A673 (cell line): ENCODE data around the gene PLA2G15. TPM values are rescaled to one million over a fixed set of nuclear protein-coding genes. Genes with fewer than 3 reads are reported as not detected.

Experiments
- BruUV-seq: library from RNA; stranded (reverse); fragments of 400-500 nt; replicated peaks from 2 replicates; lab custom pipeline; 2021; lab: Mats Ljungman, UMichigan
- CTCF ChIA-PET: fragments of 300-600 bp; sonication (Branson Sonifier 250); formaldehyde crosslinking; loops from one replicate; lab custom pipeline; 2022; ENCODE audit warnings: antibody characterized with exemption; lab: Charles Lee
- POLR2A ChIA-PET: fragments of 300-600 bp; sonication (Branson Sonifier 250); formaldehyde crosslinking; loops from one replicate; lab custom pipeline; 2022; ENCODE audit warnings: antibody characterized with exemption; ENCODE audit not compliant: low non-redundant PET; lab: Charles Lee
- DNase-seq: peaks from one replicate; pipeline ENCODE4 v3.0.0-alpha.2; 2015; ENCODE audit warnings: low spot score
- H3K27ac ChIP-seq: fragments of 200-600 bp; sonication (generic); 2 replicates; pipeline ENCODE4 v1.5.1; 2016; ENCODE audit warnings: mixed run types, low read depth, mild to moderate bottlenecking, mixed read lengths, antibody characterized with exemption, low read length; ENCODE audit not compliant: poor library complexity, severe bottlenecking
- H3K27me3 ChIP-seq: fragments of 200-600 bp; sonication (generic); replicated peaks from 2 replicates; pipeline ENCODE4 v1.6.1; 2017; ENCODE audit warnings: mixed run types, low read depth, mild to moderate bottlenecking, mixed read lengths, antibody characterized with exemption, low read length; ENCODE audit not compliant: insufficient read depth, poor library complexity
- H3K36me3 ChIP-seq: fragments of 200-600 bp; sonication (generic); 2 replicates; pipeline ENCODE4 v1.6.1; 2016; ENCODE audit warnings: mixed run types, mild to moderate bottlenecking, mixed read lengths, antibody characterized with exemption, low read length; ENCODE audit not compliant: insufficient read depth, poor library complexity, severe bottlenecking
- H3K4me1 ChIP-seq: fragments of 200-600 bp; sonication (generic); 2 replicates; pipeline ENCODE4 v1.6.1; 2017; ENCODE audit warnings: mixed run types, mild to moderate bottlenecking, mixed read lengths, antibody characterized with exemption, low read length; ENCODE audit not compliant: insufficient read depth, poor library complexity, severe bottlenecking
- H3K4me3 ChIP-seq: fragments of 200-600 bp; sonication (generic); 2 replicates; pipeline ENCODE4 v1.5.1; 2016; ENCODE audit warnings: low read depth, mixed run types, mild to moderate bottlenecking, mixed read lengths, low read length; ENCODE audit not compliant: poor library complexity, severe bottlenecking
- H3K9me3 ChIP-seq: fragments of 200-600 bp; sonication (generic); 2 replicates; pipeline ENCODE4 v1.6.1; 2016; ENCODE audit warnings: mixed run types, low read depth, mild to moderate bottlenecking, mixed read lengths, antibody characterized with exemption, low read length; ENCODE audit not compliant: poor library complexity, severe bottlenecking
- EZH2 ChIP-seq: fragments of 200-600 bp; sonication (generic); IDR thresholded peaks from 2 replicates; pipeline ENCODE4 v1.6.1; 2017; ENCODE audit warnings: borderline replicate concordance, low read depth, mild to moderate bottlenecking, mixed read lengths, antibody characterized with exemption, low read length; ENCODE audit not compliant: poor library complexity, severe bottlenecking
- intact Hi-C: fragments of 100-400 bp; cut with micrococcal nuclease; formaldehyde crosslinking; loops from one replicate; pipeline ENCODE4 v1.10.0; 2022; ENCODE audit not compliant: unreplicated experiment
- total RNA-seq: library from RNA; stranded (reverse); gene quantifications from 2 replicates; pipeline ENCODE4 v1.2.3, GENCODE V29; 2021
- TF ChIP-seq, protein P1 (sequence below): fragments of 300-800, 200-600 bp; sonication (generic); conservative IDR thresholded peaks from 2 replicates; pipeline ENCODE4 v1.5.1; 2017; ENCODE audit warnings: low read depth, mild to moderate bottlenecking, antibody characterized with exemption, low read length, moderate library complexity, mixed read lengths

The PLA2G15 gene
- total RNA-seq, 1 experiment from 2014 or later, result 8.1 TPM

DNA sequence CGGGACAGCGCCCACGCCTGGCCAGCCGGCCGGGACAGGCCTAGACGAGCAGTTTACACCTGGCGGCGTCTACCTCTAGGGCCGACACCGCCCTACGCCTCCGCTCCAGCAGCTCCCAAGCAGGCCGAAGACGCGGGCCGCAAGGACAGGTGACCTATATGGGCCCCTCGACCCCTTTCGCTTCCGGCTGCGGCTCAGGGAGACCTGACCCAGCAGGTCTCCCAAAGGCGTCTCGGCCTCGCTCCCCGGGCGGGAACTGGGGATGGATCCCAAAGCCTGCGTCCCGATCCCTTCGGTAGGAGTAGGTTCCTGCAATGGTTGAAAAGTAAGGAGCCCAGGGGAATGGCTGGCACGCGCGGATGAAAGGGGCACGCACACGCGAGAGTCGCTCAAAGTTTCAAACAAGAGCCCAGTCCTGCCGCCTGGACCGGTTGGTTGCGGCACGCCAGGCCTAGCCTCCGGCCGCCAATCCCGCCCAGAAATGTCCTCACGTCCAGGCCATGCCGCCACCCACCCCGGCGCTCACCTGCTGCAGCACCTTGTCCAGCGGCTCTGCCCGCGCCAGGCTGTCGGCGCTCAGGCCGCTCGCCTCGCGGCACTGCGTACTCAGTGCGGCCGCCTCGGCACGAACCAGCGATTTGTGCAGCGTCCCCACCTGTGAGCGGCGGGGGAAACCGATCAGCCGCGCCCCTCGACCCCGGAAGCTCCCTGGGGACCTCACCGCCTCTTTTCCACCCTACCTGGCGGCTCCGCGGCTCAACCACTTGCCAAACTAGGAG, 9.9 kb upstream of the PLA2G15 start:
- intact Hi-C loops, result no loop called here
- TF ChIP-seq EZH2, result no peak
- TF ChIP-seq, protein P1, sequence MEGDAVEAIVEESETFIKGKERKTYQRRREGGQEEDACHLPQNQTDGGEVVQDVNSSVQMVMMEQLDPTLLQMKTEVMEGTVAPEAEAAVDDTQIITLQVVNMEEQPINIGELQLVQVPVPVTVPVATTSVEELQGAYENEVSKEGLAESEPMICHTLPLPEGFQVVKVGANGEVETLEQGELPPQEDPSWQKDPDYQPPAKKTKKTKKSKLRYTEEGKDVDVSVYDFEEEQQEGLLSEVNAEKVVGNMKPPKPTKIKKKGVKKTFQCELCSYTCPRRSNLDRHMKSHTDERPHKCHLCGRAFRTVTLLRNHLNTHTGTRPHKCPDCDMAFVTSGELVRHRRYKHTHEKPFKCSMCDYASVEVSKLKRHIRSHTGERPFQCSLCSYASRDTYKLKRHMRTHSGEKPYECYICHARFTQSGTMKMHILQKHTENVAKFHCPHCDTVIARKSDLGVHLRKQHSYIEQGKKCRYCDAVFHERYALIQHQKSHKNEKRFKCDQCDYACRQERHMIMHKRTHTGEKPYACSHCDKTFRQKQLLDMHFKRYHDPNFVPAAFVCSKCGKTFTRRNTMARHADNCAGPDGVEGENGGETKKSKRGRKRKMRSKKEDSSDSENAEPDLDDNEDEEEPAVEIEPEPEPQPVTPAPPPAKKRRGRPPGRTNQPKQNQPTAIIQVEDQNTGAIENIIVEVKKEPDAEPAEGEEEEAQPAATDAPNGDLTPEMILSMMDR, result no peak
- Histone ChIP-seq H3K4me1 (peaks cover 9% of the 10 kb centered on the region), H3K9me3 (no peaks in the 10 kb centered on the region), H3K36me3 (no peaks in the 10 kb centered on the region), H3K4me3 (no peak overlapping the region), H3K27ac (no peak overlapping the region), H3K27me3 (no peaks in the 10 kb centered on the region)
- ChIA-PET POLR2A (no interaction called here), CTCF (no interaction called here)
- no TSS peak for BruUV-seq
- DNase-seq, result no peak

DNA sequence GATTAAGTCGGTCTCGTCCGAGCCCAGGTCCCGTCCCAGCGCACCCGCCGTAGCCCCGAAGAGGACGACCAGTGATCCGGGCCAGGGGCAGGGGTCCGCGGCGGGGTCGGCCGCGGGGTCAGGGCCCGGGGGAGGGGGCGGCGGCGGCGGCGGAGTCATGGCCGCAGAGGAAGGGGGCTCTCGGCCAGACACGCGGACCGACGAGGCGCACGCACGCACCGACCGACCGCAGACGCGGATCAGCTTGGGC, 9.4 kb upstream of the PLA2G15 start, which contains the start of gene ESRP2:
ESRP2 (minus strand) TSS at position 241 of the 250 bp plus-strand sequence; CDS start at position 159, 82 bp downstream.
- no peak for DNase-seq
- POLR2A ChIA-PET, result no interaction called here
- no peaks in the 10 kb centered on the region for H3K9me3 ChIP-seq
- TF ChIP-seq, protein P1, result no peak
- no peak for TF ChIP-seq EZH2
- H3K27ac ChIP-seq, result peak within 1 kb of the TSS; percentile 81
- peaks cover 9% of the 10 kb centered on the region for H3K4me1 ChIP-seq
- no peaks in the 10 kb centered on the region for H3K27me3 ChIP-seq
- CTCF ChIA-PET, result no interaction called here
- BruUV-seq, result no TSS peak
- H3K4me3 ChIP-seq, result peak within 1 kb of the TSS; percentile 50
- intact Hi-C loops, result no loop called here
- H3K36me3 ChIP-seq, result no peaks in the 10 kb centered on the region

DNA sequence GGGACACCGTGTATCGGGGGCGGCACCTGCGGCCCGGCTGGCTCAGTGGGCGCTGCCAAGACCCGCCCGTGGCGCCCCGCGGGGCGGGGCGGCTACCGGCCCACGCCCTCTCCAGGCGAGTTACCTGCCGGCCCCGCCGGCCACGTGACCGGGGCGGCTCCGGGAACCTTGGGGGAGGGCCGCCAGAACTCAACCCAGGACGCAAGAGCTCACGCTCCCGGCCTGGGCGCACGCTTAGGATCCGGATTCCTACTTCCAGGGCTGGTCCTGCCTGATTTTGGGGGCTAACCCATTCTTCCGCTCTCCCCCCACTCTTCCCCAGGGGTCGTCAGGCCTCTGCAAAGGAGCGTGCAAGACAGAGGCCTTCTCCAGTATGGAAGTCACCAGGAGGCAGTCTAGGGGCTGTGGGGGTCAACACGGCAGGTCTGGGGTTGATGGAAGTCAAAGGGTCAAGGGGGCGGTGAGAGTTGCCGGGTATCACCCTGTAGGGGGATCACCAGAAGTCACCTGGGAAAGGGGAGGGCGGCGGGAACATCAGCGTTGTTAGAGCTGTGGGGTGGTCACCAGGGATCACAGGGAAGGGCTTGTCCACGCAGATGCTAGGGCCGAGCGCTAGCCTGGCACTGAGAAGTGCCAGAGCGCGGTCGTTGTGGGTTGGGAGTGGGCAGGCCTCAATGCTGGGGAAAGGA, 8.9 kb upstream of the PLA2G15 start:
- DNase-seq, result no peak
- H3K27me3 ChIP-seq, result no peaks in the 10 kb centered on the region
- ChIA-PET CTCF (interaction anchor here (1.3 kb wide), 1 partner anchor 28 kb away, joined by 6 read pairs; the partner anchor contains the start of gene SLC7A6), POLR2A (no interaction called here)
- no peaks in the 10 kb centered on the region for H3K9me3 ChIP-seq
- no peak for TF ChIP-seq EZH2
- TF ChIP-seq, protein P1, result no peak
- H3K4me1 ChIP-seq, result peaks cover 9% of the 10 kb centered on the region
- H3K4me3 ChIP-seq, result no peak overlapping the region
- H3K36me3 ChIP-seq, result no peaks in the 10 kb centered on the region
- intact Hi-C loops, result no loop called here
- peak overlapping the region; percentile 81 for H3K27ac ChIP-seq
- no TSS peak for BruUV-seq
